ENCODE data around the gene GPATCH3.

GPATCH3 gene

GRCh38 chr1:26915204-26915842 lies 15.1 kb upstream of the GPATCH3 start:
- DNase-seq = no peak
- in situ Hi-C loops (cut with MboI; ENCODE audit: low pct_unique_long_range_greater_than_20kb, low sequenced_read_pairs) = no loop called here

- DNase-seq = no peak
- in situ Hi-C loops (cut with MboI; ENCODE audit: low pct_unique_long_range_greater_than_20kb, low sequenced_read_pairs) = no loop called here
Measured at GRCh38 chr1:26913754-26914619, 13.7 kb upstream of the GPATCH3 start, which contains the start of gene NR0B2. NR0B2 (minus strand) TSS chr1:26913975; CDS start chr1:26913940, 35 bp downstream.

DNA sequence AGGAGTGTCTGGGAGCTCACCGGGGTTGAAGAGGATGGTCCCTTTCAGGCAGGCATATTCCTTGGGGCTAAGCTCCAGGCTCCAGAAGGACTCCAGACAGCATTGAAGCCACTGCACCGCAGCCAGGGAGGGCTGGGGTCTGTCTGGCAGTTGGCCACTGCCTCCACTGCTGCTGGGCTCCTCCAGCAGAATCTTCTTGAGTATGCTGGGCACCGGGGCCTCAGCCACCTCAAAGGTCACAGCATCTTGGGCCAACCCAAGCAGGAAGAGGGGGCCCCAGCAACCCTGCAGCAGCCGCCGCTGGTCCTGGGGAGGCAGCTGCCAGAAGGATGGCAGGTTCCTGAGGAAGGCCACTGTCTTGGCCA lies 13.1 kb upstream of the GPATCH3 start:
- no peak for DNase-seq
- in situ Hi-C loops (cut with MboI; ENCODE audit: low pct_unique_long_range_greater_than_20kb, low sequenced_read_pairs) = no loop called here

DNA sequence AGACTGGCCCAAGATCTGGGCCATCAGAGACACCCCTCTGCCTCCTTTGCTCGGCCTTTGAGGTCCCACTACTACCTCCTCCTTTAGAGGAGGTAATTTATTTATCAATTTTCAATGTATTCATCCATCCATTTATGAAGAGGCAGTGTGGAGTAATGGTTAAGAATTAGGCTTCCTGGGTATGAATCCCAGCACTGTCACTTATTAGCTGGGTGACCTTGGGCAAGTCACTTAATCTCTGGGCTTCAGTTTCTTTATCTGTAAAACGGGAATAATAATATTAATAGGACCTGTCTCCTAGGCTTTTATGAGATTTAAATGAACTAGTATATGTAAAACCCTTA lies 11.9 kb upstream of the GPATCH3 start:
- DNase-seq = no peak
- in situ Hi-C loops (cut with MboI; ENCODE audit: low pct_unique_long_range_greater_than_20kb, low sequenced_read_pairs) = no loop called here

GRCh38 chr1:26911399-26912146 lies 11.3 kb upstream of the GPATCH3 start:
- in situ Hi-C loops (cut with MboI; ENCODE audit: low pct_unique_long_range_greater_than_20kb, low sequenced_read_pairs) = no loop called here
- DNase-seq = no peak

- in situ Hi-C loops (cut with MboI; ENCODE audit: low pct_unique_long_range_greater_than_20kb, low sequenced_read_pairs) = no loop called here
Measured at GRCh38 chr1:26910343-26911160, 10.3 kb upstream of the GPATCH3 start.

DNA sequence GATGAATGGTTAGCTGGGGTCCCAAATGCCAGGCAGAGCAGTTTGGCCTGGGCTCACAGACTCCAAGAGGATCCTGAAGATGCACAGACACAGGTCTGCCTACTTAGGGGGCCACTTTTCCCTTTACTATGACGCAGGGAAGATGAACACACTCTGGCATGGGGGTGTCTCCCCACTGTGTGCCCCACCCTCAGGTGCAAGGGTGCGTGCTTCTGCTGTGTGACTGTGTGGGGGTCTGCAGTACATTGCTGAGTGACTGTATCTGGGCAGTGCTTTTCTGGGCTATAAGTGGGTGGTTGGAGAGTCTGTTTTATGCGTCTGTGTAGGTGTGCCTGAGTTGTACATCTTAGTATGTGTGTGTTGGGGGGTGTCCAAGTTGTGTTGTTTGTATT lies 9.7 kb upstream of the GPATCH3 start:
- in situ Hi-C loops (cut with MboI; ENCODE audit: low pct_unique_long_range_greater_than_20kb, low sequenced_read_pairs) = no loop called here
- DNase-seq = no peak

More at GRCh38 chr1:26910343-26911160, 10.3 kb upstream of the GPATCH3 start:
- no peak for DNase-seq

GRCh38 chr1:26907071-26907917 lies 7.0 kb upstream of the GPATCH3 start:
- in situ Hi-C loops (cut with MboI; ENCODE audit: low pct_unique_long_range_greater_than_20kb, low sequenced_read_pairs) = no loop called here
- no peak for DNase-seq

DNA sequence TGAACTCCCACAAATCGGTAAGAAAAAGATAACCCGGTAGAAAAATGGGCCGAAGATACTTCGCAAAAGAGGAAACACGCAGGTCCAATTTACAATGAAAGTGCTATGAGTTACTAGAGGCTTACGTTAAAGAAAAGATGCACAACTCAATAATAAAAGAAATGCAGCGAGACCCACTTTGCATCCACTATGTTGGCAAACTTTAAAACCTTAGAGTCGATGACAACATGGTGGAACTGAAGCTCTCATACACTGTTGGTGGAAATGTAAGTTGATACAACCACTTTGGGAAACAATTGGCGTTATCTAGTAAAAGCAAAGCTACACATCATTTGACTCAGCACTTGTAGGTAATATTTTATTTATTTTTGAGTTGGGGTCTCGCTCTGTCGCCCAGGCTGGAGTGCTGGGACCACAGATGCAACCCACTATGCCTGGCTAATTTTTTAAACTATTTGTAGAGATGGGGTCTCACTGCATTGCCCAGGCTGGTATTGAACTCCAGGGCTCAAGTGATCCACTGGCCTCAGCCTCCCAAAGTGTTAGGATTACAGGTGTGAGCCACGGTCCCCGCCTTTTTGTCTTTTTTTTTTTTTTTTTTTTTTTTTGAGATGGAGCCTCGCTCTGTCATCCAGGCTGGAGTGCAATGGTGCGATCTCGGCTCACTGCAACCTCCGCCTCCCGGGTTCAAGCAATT lies 696 bp upstream of the GPATCH3 start:
- no peak for DNase-seq
- in situ Hi-C loops (cut with MboI; ENCODE audit: low pct_unique_long_range_greater_than_20kb, low sequenced_read_pairs) = no loop called here

DNA sequence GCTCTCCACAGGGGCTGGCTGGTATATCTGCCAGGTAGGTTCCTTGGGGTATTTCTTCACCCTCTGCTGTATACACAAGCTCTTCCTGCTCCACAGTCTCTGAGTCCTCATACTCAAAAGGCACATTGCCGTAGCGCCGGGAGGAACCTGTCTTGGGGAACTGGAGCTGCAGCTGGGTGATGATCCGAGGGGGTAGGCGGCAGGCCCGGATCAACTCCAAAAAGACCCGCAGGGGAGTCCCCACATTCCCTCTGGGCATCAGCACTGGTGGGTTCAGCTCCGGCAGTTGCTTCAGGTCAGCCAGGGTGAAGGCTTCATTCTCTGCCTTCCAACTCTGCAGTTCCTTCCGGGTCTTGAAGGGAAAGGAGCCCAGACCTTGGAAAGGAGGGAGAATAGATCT lies 2.9 kb downstream of the GPATCH3 start:
- in situ Hi-C loops (cut with MboI; ENCODE audit: low pct_unique_long_range_greater_than_20kb, low sequenced_read_pairs) = no loop called here
- no peak for DNase-seq

DNA sequence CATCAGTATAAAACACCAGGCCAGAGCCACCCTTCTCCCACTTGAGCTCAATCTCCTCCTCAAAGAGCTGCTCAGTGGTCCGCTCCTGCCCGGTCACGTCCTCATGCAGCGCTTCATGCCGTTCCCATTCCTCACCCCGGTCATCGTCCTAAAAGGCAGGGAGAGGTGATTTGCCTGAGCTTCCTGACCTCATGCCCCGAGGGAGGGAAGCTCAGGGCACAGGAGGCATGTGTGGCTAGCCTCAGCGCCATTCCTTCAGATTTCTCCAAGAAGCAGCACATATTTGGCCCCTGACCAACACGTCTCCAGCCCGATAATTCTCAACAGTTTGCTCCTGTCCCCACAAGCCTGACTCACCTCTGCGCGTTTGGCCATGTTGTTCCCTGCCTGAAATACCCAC lies 6.0 kb downstream of the GPATCH3 start:
- in situ Hi-C loops (cut with MboI; ENCODE audit: low pct_unique_long_range_greater_than_20kb, low sequenced_read_pairs) = no loop called here
- no peak for DNase-seq

GRCh38 chr1:26890467-26890796 lies 9.8 kb downstream of the GPATCH3 start:
- in situ Hi-C loops (cut with MboI; ENCODE audit: low pct_unique_long_range_greater_than_20kb, low sequenced_read_pairs) = no loop called here
- no peak for DNase-seq

- peak; percentile 81 for DNase-seq
- in situ Hi-C loops (cut with MboI; ENCODE audit: low pct_unique_long_range_greater_than_20kb, low sequenced_read_pairs) = no loop called here
Measured at GRCh38 chr1:26889551-26890466, 10.5 kb downstream of the GPATCH3 start, which contains the start of gene GPN2. GPN2 (minus strand) TSS chr1:26890283; CDS start chr1:26890096, 187 bp downstream.

GRCh38 chr1:26888231-26888630 lies 12.0 kb downstream of the GPATCH3 start:
- in situ Hi-C loops (cut with MboI; ENCODE audit: low pct_unique_long_range_greater_than_20kb, low sequenced_read_pairs) = no loop called here
- DNase-seq = no peak

- DNase-seq = peak; percentile 47
- in situ Hi-C loops (cut with MboI; ENCODE audit: low pct_unique_long_range_greater_than_20kb, low sequenced_read_pairs) = no loop called here
Measured at GRCh38 chr1:26887125-26887524, 13.1 kb downstream of the GPATCH3 start.

DNA sequence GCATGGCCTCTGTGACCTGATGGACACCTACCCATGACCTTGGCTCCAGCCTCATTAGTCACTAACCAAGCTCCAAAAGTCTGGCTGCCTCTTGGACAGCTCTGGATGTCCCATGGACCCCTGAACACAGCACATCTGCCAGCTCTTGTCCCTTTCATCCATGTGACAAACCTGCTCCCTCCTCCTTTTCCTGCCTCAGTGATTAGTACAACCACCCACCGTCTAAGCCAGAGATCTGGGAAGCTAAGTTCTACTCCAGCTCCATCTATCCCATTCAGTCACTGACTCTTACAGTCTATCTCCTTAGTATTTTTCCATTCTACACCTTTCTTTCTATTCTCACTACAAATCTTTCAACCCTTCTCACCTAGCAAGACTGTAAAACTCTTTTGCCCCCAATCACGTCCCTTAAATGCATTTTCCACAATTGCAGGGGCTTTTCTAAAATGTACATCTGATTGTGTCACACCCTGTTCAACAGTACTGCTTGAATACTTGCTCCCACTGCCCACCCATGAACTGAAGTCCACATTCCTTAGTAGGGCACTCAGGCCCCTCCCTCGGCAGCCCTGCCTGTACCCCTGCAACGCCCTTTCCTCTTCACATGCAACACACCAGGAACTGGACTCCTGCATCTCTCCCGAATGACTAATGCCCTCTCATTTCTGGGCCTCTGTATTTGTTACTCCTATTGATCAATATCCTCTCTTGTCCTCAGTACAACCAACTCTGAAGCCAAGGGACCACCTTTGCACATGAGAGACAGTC lies 17.4 kb downstream of the GPATCH3 start:
- DNase-seq = no peak
- in situ Hi-C loops (cut with MboI; ENCODE audit: low pct_unique_long_range_greater_than_20kb, low sequenced_read_pairs) = no loop called here

All from KBM-7 (cell line).